ENCODE measurements around the gene MUC4.
"Not testable (repeated sequence)": the region's sequence is repeated elsewhere in the genome, so short reads cannot be mapped to it uniquely, and the experiment has no call there.

The MUC4 gene

GRCh38 chr3:195817578-195818135, 5.9 kb upstream of the MUC4 start:
- H3K27ac ChIP-seq (ENCODE audit: low read depth, low read length), result no peak overlapping the region
- no peak overlapping the region for H3K18ac ChIP-seq (ENCODE audit: low read length)
- H3K4me3 ChIP-seq (ENCODE audit: low read length), result no peak overlapping the region
- DNase-seq, result no peak
- no peak overlapping the region for H3K4ac ChIP-seq (ENCODE audit: low read depth, low read length)
- no peaks in the 10 kb centered on the region for H3K79me2 ChIP-seq (ENCODE audit: control insufficient read depth, insufficient read depth, low read length)
- H3K4me1 ChIP-seq (ENCODE audit: control insufficient read depth, low read depth, low read length), result no peaks in the 10 kb centered on the region
- no peak overlapping the region for H2AK5ac ChIP-seq (ENCODE audit: low read length)
- no peak overlapping the region for H3K56ac ChIP-seq (ENCODE audit: low read length)
- H3K9ac ChIP-seq (ENCODE audit: low read length), result no peak overlapping the region
- H4K8ac ChIP-seq (ENCODE audit: low read depth, low read length), result no peak overlapping the region
- no peak overlapping the region for H4K5ac ChIP-seq (ENCODE audit: low read length)
- H2BK15ac ChIP-seq (replicated peaks; ENCODE audit: low read depth), result no peak overlapping the region
- no peak overlapping the region for H2BK5ac ChIP-seq (ENCODE audit: low read length)
- no CpG with 5 or more reads among the region's 17 CpGs for WGBS (ENCODE audit: extremely low coverage, insufficient coverage, low lambda C conversion rate)
- no peak overlapping the region for H3K4me2 ChIP-seq (ENCODE audit: low read length)
- H3K27me3 ChIP-seq (ENCODE audit: insufficient read depth, low read length, poor library complexity), result no peaks in the 10 kb centered on the region
- H3K23ac ChIP-seq (ENCODE audit: low read length), result no peak overlapping the region
- H3K79me1 ChIP-seq (ENCODE audit: low read length), result no peaks in the 10 kb centered on the region
- no peak overlapping the region for H2BK120ac ChIP-seq (ENCODE audit: low read depth, low read length)
- H3K36me3 ChIP-seq (ENCODE audit: control insufficient read depth, insufficient read depth, low read length), result no peaks in the 10 kb centered on the region

- not testable (repeated sequence) for H3K79me1 ChIP-seq (ENCODE audit: low read length); H3K27me3 ChIP-seq (ENCODE audit: insufficient read depth, low read length, poor library complexity); H3K18ac ChIP-seq (ENCODE audit: low read length); H3K4ac ChIP-seq (ENCODE audit: low read depth, low read length); H3K9ac ChIP-seq (ENCODE audit: low read length); H2AK5ac ChIP-seq (ENCODE audit: low read length); H3K4me2 ChIP-seq (ENCODE audit: low read length); H3K79me2 ChIP-seq (ENCODE audit: control insufficient read depth, insufficient read depth, low read length); H3K4me3 ChIP-seq (ENCODE audit: low read length); DNase-seq; H3K4me1 ChIP-seq (ENCODE audit: control insufficient read depth, low read depth, low read length); H3K56ac ChIP-seq (ENCODE audit: low read length); H3K36me3 ChIP-seq (ENCODE audit: control insufficient read depth, insufficient read depth, low read length); H2BK15ac ChIP-seq (replicated peaks; ENCODE audit: low read depth); H2BK5ac ChIP-seq (ENCODE audit: low read length); H3K23ac ChIP-seq (ENCODE audit: low read length); H4K5ac ChIP-seq (ENCODE audit: low read length); H4K8ac ChIP-seq (ENCODE audit: low read depth, low read length); H2BK120ac ChIP-seq (ENCODE audit: low read depth, low read length); H3K27ac ChIP-seq (ENCODE audit: low read depth, low read length)
- WGBS (ENCODE audit: extremely low coverage, insufficient coverage, low lambda C conversion rate), result no CpG with 5 or more reads among the region's 23 CpGs
Measured at GRCh38 chr3:195816276-195816913, 4.7 kb upstream of the MUC4 start.

GRCh38 chr3:195815169-195815771, 3.5 kb upstream of the MUC4 start:
- H3K4ac ChIP-seq (ENCODE audit: low read depth, low read length), result no peak overlapping the region
- H3K27me3 ChIP-seq (ENCODE audit: insufficient read depth, low read length, poor library complexity), result no peaks in the 10 kb centered on the region
- H3K23ac ChIP-seq (ENCODE audit: low read length), result peak overlapping the region; percentile 66
- no peaks in the 10 kb centered on the region for H3K79me1 ChIP-seq (ENCODE audit: low read length)
- H3K36me3 ChIP-seq (ENCODE audit: control insufficient read depth, insufficient read depth, low read length), result no peaks in the 10 kb centered on the region
- no CpG with 5 or more reads among the region's 18 CpGs for WGBS (ENCODE audit: extremely low coverage, insufficient coverage, low lambda C conversion rate)
- no peak overlapping the region for H3K9ac ChIP-seq (ENCODE audit: low read length)
- DNase-seq, result peak; percentile 72
- no peak overlapping the region for H2BK15ac ChIP-seq (replicated peaks; ENCODE audit: low read depth)
- H2BK120ac ChIP-seq (ENCODE audit: low read depth, low read length), result no peak overlapping the region
- no peak overlapping the region for H2BK5ac ChIP-seq (ENCODE audit: low read length)
- H3K4me3 ChIP-seq (ENCODE audit: low read length), result no peak overlapping the region
- no peak overlapping the region for H2AK5ac ChIP-seq (ENCODE audit: low read length)
- H3K18ac ChIP-seq (ENCODE audit: low read length), result no peak overlapping the region
- H4K5ac ChIP-seq (ENCODE audit: low read length), result no peak overlapping the region
- no peak overlapping the region for H3K27ac ChIP-seq (ENCODE audit: low read depth, low read length)
- no peaks in the 10 kb centered on the region for H3K4me1 ChIP-seq (ENCODE audit: control insufficient read depth, low read depth, low read length)
- H4K8ac ChIP-seq (ENCODE audit: low read depth, low read length), result no peak overlapping the region
- H3K79me2 ChIP-seq (ENCODE audit: control insufficient read depth, insufficient read depth, low read length), result no peaks in the 10 kb centered on the region
- H3K4me2 ChIP-seq (ENCODE audit: low read length), result no peak overlapping the region
- peak overlapping the region; percentile 25 for H3K56ac ChIP-seq (ENCODE audit: low read length)

GRCh38 chr3:195813916-195814640, 2.3 kb upstream of the MUC4 start:
- no peak overlapping the region for H2BK5ac ChIP-seq (ENCODE audit: low read length)
- no peak overlapping the region for H2BK120ac ChIP-seq (ENCODE audit: low read depth, low read length)
- no peak for DNase-seq
- no peak overlapping the region for H4K8ac ChIP-seq (ENCODE audit: low read depth, low read length)
- no peaks in the 10 kb centered on the region for H3K27me3 ChIP-seq (ENCODE audit: insufficient read depth, low read length, poor library complexity)
- H3K4me3 ChIP-seq (ENCODE audit: low read length), result no peak overlapping the region
- no peaks in the 10 kb centered on the region for H3K4me1 ChIP-seq (ENCODE audit: control insufficient read depth, low read depth, low read length)
- H3K23ac ChIP-seq (ENCODE audit: low read length), result no peak overlapping the region
- no peak overlapping the region for H2BK15ac ChIP-seq (replicated peaks; ENCODE audit: low read depth)
- H4K5ac ChIP-seq (ENCODE audit: low read length), result no peak overlapping the region
- no peak overlapping the region for H3K18ac ChIP-seq (ENCODE audit: low read length)
- H3K36me3 ChIP-seq (ENCODE audit: control insufficient read depth, insufficient read depth, low read length), result no peaks in the 10 kb centered on the region
- no peak overlapping the region for H2AK5ac ChIP-seq (ENCODE audit: low read length)
- no peak overlapping the region for H3K4ac ChIP-seq (ENCODE audit: low read depth, low read length)
- no peaks in the 10 kb centered on the region for H3K79me1 ChIP-seq (ENCODE audit: low read length)
- H3K9ac ChIP-seq (ENCODE audit: low read length), result no peak overlapping the region
- no peak overlapping the region for H3K4me2 ChIP-seq (ENCODE audit: low read length)
- no peak overlapping the region for H3K27ac ChIP-seq (ENCODE audit: low read depth, low read length)
- no peak overlapping the region for H3K56ac ChIP-seq (ENCODE audit: low read length)
- H3K79me2 ChIP-seq (ENCODE audit: control insufficient read depth, insufficient read depth, low read length), result no peaks in the 10 kb centered on the region
- whole genome bisulfite sequencing (ENCODE audit: extremely low coverage, insufficient coverage, low lambda C conversion rate), result no CpG with 5 or more reads among the region's 24 CpGs

- H3K79me2 ChIP-seq (ENCODE audit: control insufficient read depth, insufficient read depth, low read length), result no peaks in the 10 kb centered on the region
- H4K5ac ChIP-seq (ENCODE audit: low read length), result no peak overlapping the region
- H2BK5ac ChIP-seq (ENCODE audit: low read length), result no peak overlapping the region
- WGBS (ENCODE audit: extremely low coverage, insufficient coverage, low lambda C conversion rate), result no CpG with 5 or more reads among the region's 20 CpGs
- H3K79me1 ChIP-seq (ENCODE audit: low read length), result no peaks in the 10 kb centered on the region
- H3K18ac ChIP-seq (ENCODE audit: low read length), result no peak overlapping the region
- no peak for DNase-seq
- no peak overlapping the region for H3K4me2 ChIP-seq (ENCODE audit: low read length)
- no peaks in the 10 kb centered on the region for H3K4me1 ChIP-seq (ENCODE audit: control insufficient read depth, low read depth, low read length)
- H4K8ac ChIP-seq (ENCODE audit: low read depth, low read length), result no peak overlapping the region
- H3K27me3 ChIP-seq (ENCODE audit: insufficient read depth, low read length, poor library complexity), result no peaks in the 10 kb centered on the region
- no peak overlapping the region for H3K9ac ChIP-seq (ENCODE audit: low read length)
- H3K4me3 ChIP-seq (ENCODE audit: low read length), result no peak overlapping the region
- H2BK120ac ChIP-seq (ENCODE audit: low read depth, low read length), result no peak overlapping the region
- no peaks in the 10 kb centered on the region for H3K36me3 ChIP-seq (ENCODE audit: control insufficient read depth, insufficient read depth, low read length)
- H3K56ac ChIP-seq (ENCODE audit: low read length), result no peak overlapping the region
- H2AK5ac ChIP-seq (ENCODE audit: low read length), result no peak overlapping the region
- H3K27ac ChIP-seq (ENCODE audit: low read depth, low read length), result no peak overlapping the region
- no peak overlapping the region for H3K23ac ChIP-seq (ENCODE audit: low read length)
- H2BK15ac ChIP-seq (replicated peaks; ENCODE audit: low read depth), result no peak overlapping the region
- no peak overlapping the region for H3K4ac ChIP-seq (ENCODE audit: low read depth, low read length)
Measured at GRCh38 chr3:195812366-195812765, 637 bp upstream of the MUC4 start.
